ENCODE data around the gene LAMA2.

DNA sequence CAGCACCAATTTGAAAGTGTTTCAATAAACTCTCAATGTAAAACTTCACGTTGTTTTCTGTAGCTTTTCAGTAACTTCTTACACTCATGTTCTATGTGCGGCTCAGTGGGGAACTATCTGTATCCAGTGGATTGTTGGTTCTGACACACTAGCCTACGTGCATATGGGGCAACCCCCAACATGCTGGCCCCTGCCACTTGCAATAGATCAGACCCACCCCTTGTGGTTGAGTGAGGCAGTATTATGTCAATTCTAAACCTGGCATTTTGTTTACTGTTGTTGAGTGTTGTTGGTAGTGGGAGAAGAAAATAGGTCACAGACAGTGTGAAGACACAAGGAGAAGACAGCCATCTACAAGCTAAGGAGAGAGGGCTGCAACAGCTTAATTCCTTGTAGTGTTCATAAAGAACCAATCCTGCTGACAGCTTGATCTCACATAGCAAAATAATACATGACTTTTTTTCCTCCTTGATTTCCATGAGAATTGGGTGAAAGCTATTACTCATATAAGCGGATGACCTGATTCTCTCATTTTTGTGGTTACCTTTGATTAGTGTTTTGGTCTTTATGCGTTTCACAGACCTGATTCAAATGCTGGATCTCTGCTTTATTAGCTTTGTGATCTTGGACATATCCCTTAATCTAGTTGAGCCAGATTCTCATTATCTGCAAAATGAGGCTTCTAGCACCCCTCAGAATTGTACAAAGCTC lies 320.4 kb downstream of the LAMA2 start:
- TF ChIP-seq POLR2A (IDR thresholded peaks at IDR 0.05): no peak
- TF ChIP-seq, protein P1, sequence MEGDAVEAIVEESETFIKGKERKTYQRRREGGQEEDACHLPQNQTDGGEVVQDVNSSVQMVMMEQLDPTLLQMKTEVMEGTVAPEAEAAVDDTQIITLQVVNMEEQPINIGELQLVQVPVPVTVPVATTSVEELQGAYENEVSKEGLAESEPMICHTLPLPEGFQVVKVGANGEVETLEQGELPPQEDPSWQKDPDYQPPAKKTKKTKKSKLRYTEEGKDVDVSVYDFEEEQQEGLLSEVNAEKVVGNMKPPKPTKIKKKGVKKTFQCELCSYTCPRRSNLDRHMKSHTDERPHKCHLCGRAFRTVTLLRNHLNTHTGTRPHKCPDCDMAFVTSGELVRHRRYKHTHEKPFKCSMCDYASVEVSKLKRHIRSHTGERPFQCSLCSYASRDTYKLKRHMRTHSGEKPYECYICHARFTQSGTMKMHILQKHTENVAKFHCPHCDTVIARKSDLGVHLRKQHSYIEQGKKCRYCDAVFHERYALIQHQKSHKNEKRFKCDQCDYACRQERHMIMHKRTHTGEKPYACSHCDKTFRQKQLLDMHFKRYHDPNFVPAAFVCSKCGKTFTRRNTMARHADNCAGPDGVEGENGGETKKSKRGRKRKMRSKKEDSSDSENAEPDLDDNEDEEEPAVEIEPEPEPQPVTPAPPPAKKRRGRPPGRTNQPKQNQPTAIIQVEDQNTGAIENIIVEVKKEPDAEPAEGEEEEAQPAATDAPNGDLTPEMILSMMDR (IDR thresholded peaks at IDR 0.05): no peak
